Measurements from ENCODE around the gene REEP6.

GRCh38 chr19:1457031-1457739 is 33.8 kb upstream of the REEP6 start:
- TF ChIP-seq CTCF (IDR thresholded peaks at IDR 0.05): no peak
- TF ChIP-seq POLR2A (IDR thresholded peaks at IDR 0.05): no peak

Data from uterus (tissue), 2 donors.